ENCODE results near the gene TNS3. TPM values are rescaled to one million over a fixed set of nuclear protein-coding genes. Genes with fewer than 3 reads are reported as not detected.

Gene TNS3
- total RNA-seq, 4 donors from 2014 or later: 34.6 to 52.5 (median 48.6) TPM

DNA sequence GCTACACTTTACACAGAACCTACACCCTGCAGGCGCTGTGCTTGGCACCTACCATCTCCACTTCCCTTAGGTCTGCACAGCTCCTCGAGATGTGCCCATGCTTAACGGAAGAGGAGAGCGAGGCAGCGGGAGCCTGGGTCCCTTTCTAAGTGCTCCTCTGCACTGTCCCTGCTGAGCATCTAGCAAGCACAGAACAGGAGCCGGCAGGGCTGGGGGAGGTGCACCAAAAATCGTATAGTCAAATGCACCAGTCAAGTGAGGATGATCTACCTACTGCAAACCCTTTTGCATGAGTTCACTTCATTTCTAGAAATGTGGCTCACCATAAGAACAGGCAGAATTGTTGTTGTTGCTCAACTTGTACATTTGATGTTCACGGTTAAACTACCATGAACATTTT, 267.7 kb downstream of the TNS3 start:
- DNase-seq (ENCODE audit: extremely low spot score): no peak
- H3K4me1 ChIP-seq: peaks cover 25 to 55% (median 27%) of the 10 kb centered on the region in 4 donors
- 89% methylated on average over 8 of the region's 8 CpGs for WGBS

DNA sequence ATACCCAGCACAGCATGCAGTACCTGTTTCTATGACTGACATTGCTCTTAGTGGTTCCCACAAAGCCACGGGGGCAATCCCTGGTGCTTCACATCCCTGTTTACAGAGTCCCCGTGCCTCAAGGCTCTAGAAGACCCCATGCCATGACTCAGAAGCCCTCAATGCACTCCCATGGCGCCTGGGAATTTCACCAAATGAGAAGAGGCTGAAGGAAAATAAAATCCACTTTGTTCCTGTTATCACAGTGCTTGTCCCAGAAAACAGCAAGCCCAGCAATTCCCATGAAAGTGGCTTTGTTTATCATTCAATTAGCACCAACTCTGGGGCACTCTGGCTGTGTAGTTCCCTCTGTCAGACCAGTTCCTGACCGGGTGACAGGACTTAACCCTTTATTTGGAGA, 268.3 kb downstream of the TNS3 start:
- 71% methylated on average over 4 of the region's 4 CpGs for WGBS
- no peak for DNase-seq (ENCODE audit: extremely low spot score)
- no peaks in the 10 kb centered on the region for H3K9me3 ChIP-seq
- peak overlapping the region in 1 of 4 donors; percentile 31 for H3K27ac ChIP-seq (replicated peaks in 1 of 4)
- TF ChIP-seq EP300 (IDR thresholded peaks at IDR 0.05) (no peak), POLR2A (IDR thresholded peaks at IDR 0.05; ENCODE audit: low read depth) (no peak)
- H3K4me3 ChIP-seq: no peak overlapping the region
- intact Hi-C loops (cut with DNase I): no loop called here
- peaks cover 25 to 49% (median 27%) of the 10 kb centered on the region in 4 donors for H3K4me1 ChIP-seq
- H3K27me3 ChIP-seq: no peaks in the 10 kb centered on the region
- peaks cover 0 to 5% (median 0%) of the 10 kb centered on the region in 4 donors for H3K36me3 ChIP-seq

More for the DNA sequence above, 267.7 kb downstream of the TNS3 start:
- no peak overlapping the region for H3K4me3 ChIP-seq
- H3K27ac ChIP-seq (replicated peaks in 1 of 4): peak overlapping the region; percentile 10 to 70 (median 34)
- H3K9me3 ChIP-seq: no peaks in the 10 kb centered on the region
- H3K36me3 ChIP-seq: peaks cover 0 to 11% (median 0%) of the 10 kb centered on the region in 4 donors
- TF ChIP-seq POLR2AphosphoS5 (IDR thresholded peaks at IDR 0.05): no peak
- TF ChIP-seq EP300 (IDR thresholded peaks at IDR 0.05): no peak
- TF ChIP-seq POLR2A (IDR thresholded peaks at IDR 0.05; ENCODE audit: low read depth): no peak
- TF ChIP-seq, protein P1, sequence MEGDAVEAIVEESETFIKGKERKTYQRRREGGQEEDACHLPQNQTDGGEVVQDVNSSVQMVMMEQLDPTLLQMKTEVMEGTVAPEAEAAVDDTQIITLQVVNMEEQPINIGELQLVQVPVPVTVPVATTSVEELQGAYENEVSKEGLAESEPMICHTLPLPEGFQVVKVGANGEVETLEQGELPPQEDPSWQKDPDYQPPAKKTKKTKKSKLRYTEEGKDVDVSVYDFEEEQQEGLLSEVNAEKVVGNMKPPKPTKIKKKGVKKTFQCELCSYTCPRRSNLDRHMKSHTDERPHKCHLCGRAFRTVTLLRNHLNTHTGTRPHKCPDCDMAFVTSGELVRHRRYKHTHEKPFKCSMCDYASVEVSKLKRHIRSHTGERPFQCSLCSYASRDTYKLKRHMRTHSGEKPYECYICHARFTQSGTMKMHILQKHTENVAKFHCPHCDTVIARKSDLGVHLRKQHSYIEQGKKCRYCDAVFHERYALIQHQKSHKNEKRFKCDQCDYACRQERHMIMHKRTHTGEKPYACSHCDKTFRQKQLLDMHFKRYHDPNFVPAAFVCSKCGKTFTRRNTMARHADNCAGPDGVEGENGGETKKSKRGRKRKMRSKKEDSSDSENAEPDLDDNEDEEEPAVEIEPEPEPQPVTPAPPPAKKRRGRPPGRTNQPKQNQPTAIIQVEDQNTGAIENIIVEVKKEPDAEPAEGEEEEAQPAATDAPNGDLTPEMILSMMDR (IDR thresholded peaks at IDR 0.05): no peak
- H3K27me3 ChIP-seq: no peaks in the 10 kb centered on the region
- intact Hi-C loops (cut with DNase I): no loop called here

DNA sequence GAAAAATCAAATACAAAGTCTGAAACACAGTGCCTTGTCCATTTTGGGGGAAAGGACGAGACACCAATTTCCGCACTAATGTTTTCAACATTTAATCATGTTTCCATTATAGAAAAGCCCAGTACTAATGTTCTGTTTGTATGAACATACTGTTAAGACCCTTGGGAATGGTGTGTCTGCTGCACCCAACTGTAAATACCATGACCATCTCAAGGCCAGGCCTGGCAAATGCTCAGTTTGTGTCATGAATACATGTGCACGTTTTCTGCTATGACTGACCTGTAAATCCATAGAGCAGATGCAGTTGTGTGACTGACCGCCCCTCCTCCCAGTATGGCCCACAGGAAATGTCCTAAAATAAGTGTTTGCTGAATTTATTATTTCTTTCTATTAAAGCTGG, 270.0 kb downstream of the TNS3 start:
- Histone ChIP-seq H3K36me3 (no peaks in the 10 kb centered on the region), H3K27ac (replicated peaks in 1 of 4) (no peak overlapping the region), H3K27me3 (no peaks in the 10 kb centered on the region), H3K9me3 (no peaks in the 10 kb centered on the region), H3K4me1 (peaks cover 25 to 43% (median 27%) of the 10 kb centered on the region in 4 donors), H3K4me3 (no peak overlapping the region)
- no peak for DNase-seq (ENCODE audit: extremely low spot score)
- TF ChIP-seq, protein P1 (IDR thresholded peaks at IDR 0.05): no peak
- TF ChIP-seq POLR2A (IDR thresholded peaks at IDR 0.05; ENCODE audit: low read depth) (no peak), EP300 (IDR thresholded peaks at IDR 0.05) (no peak), POLR2AphosphoS5 (IDR thresholded peaks at IDR 0.05) (no peak)
- intact Hi-C loops (cut with DNase I): no loop called here
- 97% methylated on average over 4 of the region's 4 CpGs for WGBS

DNA sequence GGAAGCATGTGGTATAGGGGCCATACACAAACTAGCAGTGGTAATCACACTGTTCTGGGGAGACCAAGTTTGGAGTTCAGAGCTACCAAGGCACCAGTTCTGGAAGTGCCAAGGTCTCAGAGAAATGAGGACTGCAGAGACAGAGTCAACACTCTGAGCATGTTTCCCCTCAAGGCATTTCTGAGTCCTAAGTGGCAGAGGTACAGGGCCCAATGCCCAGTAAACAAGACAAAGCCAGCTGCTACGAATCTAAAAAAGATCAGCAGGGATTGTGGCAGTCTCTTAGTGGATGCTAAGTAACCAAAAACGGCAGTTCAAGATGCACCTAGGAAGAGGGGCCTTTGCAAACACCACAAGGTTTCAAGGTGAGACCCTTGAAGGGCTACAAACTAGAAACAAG, 271.9 kb downstream of the TNS3 start:
- H3K27ac ChIP-seq (replicated peaks in 1 of 4): no peak overlapping the region

DNA sequence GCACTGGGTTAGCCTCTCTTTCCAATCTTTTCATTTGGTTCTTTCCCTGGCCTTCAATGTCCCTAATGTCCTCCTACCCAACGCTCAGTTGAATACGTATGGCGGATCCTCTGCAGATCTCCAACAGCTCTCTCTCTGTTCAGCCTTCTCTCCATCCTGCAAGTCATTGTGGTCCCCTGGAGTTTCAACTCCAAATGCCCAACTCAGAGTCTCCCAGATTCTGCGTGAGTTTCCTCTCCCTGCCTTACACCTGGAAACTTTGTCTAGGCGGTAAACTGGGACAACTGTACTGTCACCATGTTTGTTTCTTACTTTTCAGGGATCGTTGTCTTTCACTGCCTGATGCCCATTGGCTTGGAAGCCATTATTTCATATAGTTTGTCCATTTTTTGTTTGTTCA, 273.1 kb downstream of the TNS3 start:
- DNase-seq (ENCODE audit: extremely low spot score): no peak
- H3K36me3 ChIP-seq: peaks cover 0 to 5% (median under 1%) of the 10 kb centered on the region in 4 donors
- no peak overlapping the region for H3K27ac ChIP-seq (replicated peaks in 1 of 4)
- no peak for TF ChIP-seq POLR2A (IDR thresholded peaks at IDR 0.05; ENCODE audit: low read depth)
- no peak for TF ChIP-seq POLR2AphosphoS5 (IDR thresholded peaks at IDR 0.05)
- TF ChIP-seq, protein P1 (IDR thresholded peaks at IDR 0.05): no peak
- no peak for TF ChIP-seq EP300 (IDR thresholded peaks at IDR 0.05)
- intact Hi-C loops (cut with DNase I): no loop called here
- H3K27me3 ChIP-seq: no peaks in the 10 kb centered on the region
- H3K9me3 ChIP-seq: no peaks in the 10 kb centered on the region
- 97% methylated on average over 6 of the region's 6 CpGs for WGBS
- no peak overlapping the region for H3K4me3 ChIP-seq
- H3K4me1 ChIP-seq: peaks cover 0 to 24% (median 6%) of the 10 kb centered on the region in 4 donors

More for the DNA sequence above, 271.9 kb downstream of the TNS3 start:
- H3K9me3 ChIP-seq: no peaks in the 10 kb centered on the region
- H3K36me3 ChIP-seq: no peaks in the 10 kb centered on the region
- WGBS: 82% methylated on average over 2 of the region's 2 CpGs
- DNase-seq (ENCODE audit: extremely low spot score): no peak
- intact Hi-C loops (cut with DNase I): no loop called here
- TF ChIP-seq EP300 (IDR thresholded peaks at IDR 0.05) (no peak), POLR2AphosphoS5 (IDR thresholded peaks at IDR 0.05) (no peak)
- H3K4me1 ChIP-seq: peaks cover 10 to 36% (median 13%) of the 10 kb centered on the region in 4 donors
- H3K27me3 ChIP-seq: no peaks in the 10 kb centered on the region
- H3K4me3 ChIP-seq: no peak overlapping the region

DNA sequence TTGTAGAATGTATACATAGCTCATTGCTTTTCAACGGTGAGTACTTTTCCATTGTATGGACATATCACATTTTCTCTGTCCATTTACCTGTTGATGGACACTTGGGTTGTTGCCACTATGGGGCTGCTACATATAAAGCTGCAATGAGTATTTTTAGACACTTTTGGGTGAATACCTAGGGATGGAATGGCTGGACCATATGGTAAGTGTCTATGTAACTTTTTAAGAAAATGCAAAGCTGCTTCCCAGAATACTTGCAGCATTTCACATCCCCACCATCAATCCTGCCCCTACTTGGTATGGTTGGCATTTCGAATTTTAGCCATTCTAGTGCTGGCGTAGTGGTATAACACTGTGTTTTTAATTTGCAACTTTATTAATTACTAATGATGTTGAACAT, 274.6 kb downstream of the TNS3 start:
- Histone ChIP-seq H3K9me3 (no peaks in the 10 kb centered on the region), H3K4me1 (peaks cover 0 to 20% (median 9%) of the 10 kb centered on the region in 4 donors), H3K36me3 (peaks cover 0 to 20% (median 13%) of the 10 kb centered on the region in 4 donors), H3K4me3 (no peak overlapping the region), H3K27me3 (no peaks in the 10 kb centered on the region), H3K27ac (replicated peaks in 1 of 4) (no peak overlapping the region)
- WGBS: 69% methylated on average over 3 of the region's 3 CpGs
- intact Hi-C loops (cut with DNase I): no loop called here
- TF ChIP-seq EP300 (IDR thresholded peaks at IDR 0.05) (no peak), POLR2A (IDR thresholded peaks at IDR 0.05; ENCODE audit: low read depth) (no peak), POLR2AphosphoS5 (IDR thresholded peaks at IDR 0.05) (no peak)
- TF ChIP-seq, protein P1 (IDR thresholded peaks at IDR 0.05): no peak
- no peak for DNase-seq (ENCODE audit: extremely low spot score)
